Measurements from ENCODE around the gene RBBP4.

Gene RBBP4

GRCh38 chr1:32612189-32612881, 38.7 kb upstream of the RBBP4 start:
- Histone ChIP-seq H3K27me3 (ENCODE audit: insufficient read depth, low read depth, severe bottlenecking) (no peaks in the 10 kb centered on the region), H3K4me3 (ENCODE audit: low read depth, low read length) (no peak overlapping the region), H3K36me3 (no peaks in the 10 kb centered on the region), H3K27ac (no peak overlapping the region), H3K9me3 (ENCODE audit: severe bottlenecking) (no peaks in the 10 kb centered on the region)
- TF ChIP-seq CTCF (IDR thresholded peaks at IDR 0.05; ENCODE audit: low read depth, low read length): no peak
- DNase-seq: no peak

GRCh38 chr1:32613472-32613871, 37.5 kb upstream of the RBBP4 start:
- no peaks in the 10 kb centered on the region for H3K27me3 ChIP-seq (ENCODE audit: insufficient read depth, low read depth, severe bottlenecking)
- no peaks in the 10 kb centered on the region for H3K9me3 ChIP-seq (ENCODE audit: severe bottlenecking)
- no peak overlapping the region for H3K27ac ChIP-seq
- H3K4me3 ChIP-seq (ENCODE audit: low read depth, low read length): no peak overlapping the region
- TF ChIP-seq CTCF (IDR thresholded peaks at IDR 0.05; ENCODE audit: low read depth, low read length): no peak
- DNase-seq: no peak
- H3K36me3 ChIP-seq: no peaks in the 10 kb centered on the region

- no peak for DNase-seq
- TF ChIP-seq CTCF (IDR thresholded peaks at IDR 0.05; ENCODE audit: low read depth, low read length): no peak
- 0 out of 2 replicates have a peak, but pooled peaks cover 2% of the 10 kb centered on the region for H3K36me3 ChIP-seq
- H3K27ac ChIP-seq: no peak overlapping the region
- H3K4me3 ChIP-seq (ENCODE audit: low read depth, low read length): no peak overlapping the region
- no peaks in the 10 kb centered on the region for H3K27me3 ChIP-seq (ENCODE audit: insufficient read depth, low read depth, severe bottlenecking)
- no peaks in the 10 kb centered on the region for H3K9me3 ChIP-seq (ENCODE audit: severe bottlenecking)
These were observed 32.3 kb upstream of the RBBP4 start for GRCh38 chr1:32618673-32619221.

- no peaks in the 10 kb centered on the region for H3K9me3 ChIP-seq (ENCODE audit: severe bottlenecking)
- no peak overlapping the region for H3K27ac ChIP-seq
- no peak overlapping the region for H3K4me3 ChIP-seq (ENCODE audit: low read depth, low read length)
- TF ChIP-seq CTCF (IDR thresholded peaks at IDR 0.05; ENCODE audit: low read depth, low read length): no peak
- no peaks in the 10 kb centered on the region for H3K27me3 ChIP-seq (ENCODE audit: insufficient read depth, low read depth, severe bottlenecking)
- H3K36me3 ChIP-seq: 0 out of 2 replicates have a peak, but pooled peaks cover 2% of the 10 kb centered on the region
- no peak for DNase-seq
These were observed 31.1 kb upstream of the RBBP4 start for GRCh38 chr1:32619701-32620485.

GRCh38 chr1:32622205-32622604, 28.8 kb upstream of the RBBP4 start:
- no peak for DNase-seq
- peaks cover 8% of the 10 kb centered on the region for H3K36me3 ChIP-seq

More at GRCh38 chr1:32622205-32622604, 28.8 kb upstream of the RBBP4 start:
- no peaks in the 10 kb centered on the region for H3K9me3 ChIP-seq (ENCODE audit: severe bottlenecking)
- H3K4me3 ChIP-seq (ENCODE audit: low read depth, low read length): no peak overlapping the region
- no peaks in the 10 kb centered on the region for H3K27me3 ChIP-seq (ENCODE audit: insufficient read depth, low read depth, severe bottlenecking)
- no peak for TF ChIP-seq CTCF (IDR thresholded peaks at IDR 0.05; ENCODE audit: low read depth, low read length)
- H3K27ac ChIP-seq: no peak overlapping the region
